HL-60 (cell line): ENCODE measurements around the gene ABHD15.

Experiments
- GABPA ChIP-seq: IDR thresholded peaks from 2 replicates; pipeline ENCODE4 v1.6.1; 2012; ENCODE audit warnings: low read depth
- TF ChIP-seq, protein P1 (sequence below): IDR thresholded peaks from one replicate; pipeline ENCODE4 v1.5.1; 2011; ENCODE audit warnings: low read length, control low read depth, inconsistent platforms; ENCODE audit not compliant: insufficient read depth

DNA sequence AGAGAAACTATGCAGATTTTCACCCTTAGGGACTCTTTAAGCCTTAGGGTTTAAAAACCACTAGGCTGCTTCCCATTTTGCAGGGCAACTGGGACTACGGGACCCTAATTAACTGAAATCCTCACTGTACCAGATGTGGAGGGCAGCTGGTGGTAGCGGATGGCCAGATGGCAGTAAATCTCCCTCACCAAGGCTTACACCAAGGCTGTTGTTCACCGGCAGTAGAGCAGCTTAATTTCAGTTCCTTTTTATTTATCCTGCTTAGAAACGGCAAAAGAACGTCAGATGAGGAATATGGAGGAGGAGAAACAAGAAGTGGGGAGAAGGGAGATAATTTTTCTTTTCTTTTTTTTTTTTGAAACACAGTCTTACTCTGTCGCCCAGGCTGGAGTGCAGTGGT lies 6.5 kb downstream of the ABHD15 start:
- no peak for TF ChIP-seq GABPA
- TF ChIP-seq, protein P1, sequence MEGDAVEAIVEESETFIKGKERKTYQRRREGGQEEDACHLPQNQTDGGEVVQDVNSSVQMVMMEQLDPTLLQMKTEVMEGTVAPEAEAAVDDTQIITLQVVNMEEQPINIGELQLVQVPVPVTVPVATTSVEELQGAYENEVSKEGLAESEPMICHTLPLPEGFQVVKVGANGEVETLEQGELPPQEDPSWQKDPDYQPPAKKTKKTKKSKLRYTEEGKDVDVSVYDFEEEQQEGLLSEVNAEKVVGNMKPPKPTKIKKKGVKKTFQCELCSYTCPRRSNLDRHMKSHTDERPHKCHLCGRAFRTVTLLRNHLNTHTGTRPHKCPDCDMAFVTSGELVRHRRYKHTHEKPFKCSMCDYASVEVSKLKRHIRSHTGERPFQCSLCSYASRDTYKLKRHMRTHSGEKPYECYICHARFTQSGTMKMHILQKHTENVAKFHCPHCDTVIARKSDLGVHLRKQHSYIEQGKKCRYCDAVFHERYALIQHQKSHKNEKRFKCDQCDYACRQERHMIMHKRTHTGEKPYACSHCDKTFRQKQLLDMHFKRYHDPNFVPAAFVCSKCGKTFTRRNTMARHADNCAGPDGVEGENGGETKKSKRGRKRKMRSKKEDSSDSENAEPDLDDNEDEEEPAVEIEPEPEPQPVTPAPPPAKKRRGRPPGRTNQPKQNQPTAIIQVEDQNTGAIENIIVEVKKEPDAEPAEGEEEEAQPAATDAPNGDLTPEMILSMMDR = no peak
